K562 (cell line): ENCODE data around the gene ADGRB2. TPM values are rescaled to one million over a fixed set of nuclear protein-coding genes. Genes with fewer than 3 reads are reported as not detected.
A peak's percentile ranks its signal among the peaks of the same experiment; 100 is the strongest.

ENCODE experiments used
- ATF7 ChIP-seq: fragments of 450-650 bp; IDR thresholded peaks from 2 replicates; pipeline ENCODE4 v1.7.1; 2014; ENCODE audit warnings: mild to moderate bottlenecking, moderate library complexity
- BCLAF1 ChIP-seq, 2 experiments: fragments of 450-650 bp in 1 of 2; IDR thresholded peaks; 2 replicates each; pipeline ENCODE4 v1.6.1; 2011 to 2017; ENCODE audit warnings: low read depth in 2 of 2, antibody characterized with exemption in 1 of 2, borderline replicate concordance in 1 of 2, low read length in 1 of 2, mild to moderate bottlenecking in 1 of 2, mixed read lengths in 1 of 2; ENCODE audit not compliant: control insufficient read depth in 1 of 2
- ELF1 ChIP-seq: fragments of 200-800 bp; sonication (Bioruptor generic); IDR thresholded peaks from 2 replicates; pipeline ENCODE4 v1.6.1; 2016; ENCODE audit warnings: missing genetic modification characterization, missing compliant biosample characterization
- GMEB1 ChIP-seq: fragments of 250-450 bp; sonication (Bioruptor Pico); IDR thresholded peaks from 2 replicates; pipeline ENCODE4 v1.4.0; 2020; ENCODE audit warnings: mild to moderate bottlenecking
- HIVEP1 ChIP-seq: fragments of 250-450 bp; sonication (Bioruptor Pico); IDR thresholded peaks from 2 replicates; pipeline ENCODE4 v1.4.0; 2020; ENCODE audit warnings: mild to moderate bottlenecking
- LARP7 ChIP-seq: fragments of 450-650 bp; IDR thresholded peaks from 2 replicates; pipeline ENCODE4 v1.6.1; 2016
- PHB ChIP-seq: fragments of 250-450 bp; sonication (Bioruptor Pico); IDR thresholded peaks from 2 replicates; pipeline ENCODE4 v1.5.0; 2021
- ZKSCAN1 ChIP-seq: fragments of 150-350 bp; IDR thresholded peaks from 2 replicates; pipeline ENCODE4 v1.6.1; 2016; ENCODE audit warnings: low read depth, low read length
- ZNF143 ChIP-seq: sonication (generic); formaldehyde crosslinking; IDR thresholded peaks from 2 replicates; pipeline ENCODE4 v1.9.0; 2022; ENCODE audit warnings: mild to moderate bottlenecking, missing genetic modification reagents
- ZNF583 ChIP-seq: fragments of 250-450 bp; sonication (Bioruptor Pico); IDR thresholded peaks from 2 replicates; pipeline ENCODE4 v1.4.0; 2020
- polyA plus RNA-seq, 8 experiments: library from polyadenylated mRNA; depleted of rRNA in 4 of 8; stranded (reverse) in 5 of 8; unstranded in 3 of 8; fragments of >200 nt; fragmentation: Nextera tagmentation in 2 of 8; fragmentation: Illumina TruSeq in 1 of 8; extraction: Ambion mirVana in 2 of 8; extraction: Trizol in 1 of 8; gene quantifications; 2 replicates each; pipeline versions ENCODE4 v1.2.1 to v1.2.3, GENCODE V29; 2011 to 2014; ENCODE audit warnings: inconsistent platforms in 1 of 8, missing spikeins in 1 of 8
- total RNA-seq, 7 experiments: library from RNA; depleted of rRNA in 6 of 7; stranded (reverse); fragments of >200 nt in 6 of 7; fragmentation: Illumina TruSeq in 2 of 7; extraction: Trizol in 2 of 7; gene quantifications; 2 replicates each; pipeline versions ENCODE4 v1.2.1 to v1.2.3, GENCODE V29; 2011 to 2021; ENCODE audit warnings: low replicate concordance in 1 of 7
- TF ChIP-seq, protein P1 (sequence below), 3 experiments: IDR thresholded peaks in 2 of 3; conservative IDR thresholded peaks in 1 of 3; 2 replicates each; pipeline ENCODE4 v1.5.1; 2011 to 2012; ENCODE audit warnings: low read length in 3 of 3, mild to moderate bottlenecking in 3 of 3, control low read depth in 2 of 3, improper control_type of control experiment in 1 of 3, inconsistent platforms in 1 of 3, low read depth in 1 of 3, mixed read lengths in 1 of 3, moderate library complexity in 1 of 3; ENCODE audit not compliant: insufficient read depth in 2 of 3

The ADGRB2 gene
- total and polyA plus RNA-seq, 9 of the 15 experiments (the other 6 are each of a cell fraction or from before 2014, with no cell fraction given) = 0.04 to 0.23 (median 0.20) TPM; not detected in 2

DNA sequence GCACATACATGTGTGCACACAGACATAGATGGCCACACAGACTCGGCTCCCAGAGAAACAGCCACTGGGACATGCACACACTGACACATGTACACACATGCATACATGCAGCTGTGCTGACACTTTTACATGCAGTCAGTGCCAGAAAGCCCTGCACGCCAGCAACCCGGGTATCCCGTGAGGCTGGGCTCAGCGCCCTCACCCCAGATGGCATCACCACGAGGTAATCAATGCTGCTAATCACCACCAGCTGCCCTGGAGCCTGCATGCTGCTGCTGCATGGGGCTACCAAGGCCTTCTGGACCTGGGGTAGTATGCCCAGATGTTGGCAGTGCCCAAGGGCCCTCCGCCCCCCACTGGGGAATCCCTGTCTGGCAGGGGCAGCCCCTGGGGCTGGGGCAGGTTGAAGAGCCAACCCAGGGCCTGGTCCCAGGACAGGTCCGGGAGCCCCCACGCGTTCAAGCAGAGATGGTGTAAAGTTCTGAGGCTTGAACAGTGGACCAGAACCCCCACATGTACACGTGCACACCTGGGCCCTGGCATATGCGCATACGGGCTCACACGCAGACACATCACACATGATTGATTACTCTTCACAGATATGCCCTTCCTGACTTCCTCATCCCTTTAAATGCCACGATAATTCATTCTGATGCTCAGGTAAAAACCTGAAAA lies 57.6 kb downstream of the ADGRB2 start (continued):
- TF ChIP-seq GMEB1 (CRISPR knock-in tag) (no peak), ZKSCAN1 (no peak), PHB (CRISPR knock-in tag) (no peak), ZNF143 (CRISPR knock-in tag) (no peak), HIVEP1 (CRISPR knock-in tag) (no peak), BCLAF1 (IDR thresholded peaks at IDR 0.05; ENCODE audit: borderline replicate concordance in 1 of 2, control insufficient read depth in 1 of 2, low read depth in 2 of 2, low read length in 1 of 2) (no peak), ELF1 (no peak), ZNF583 (CRISPR knock-in tag) (no peak), LARP7 (no peak), ATF7 (no peak)
- TF ChIP-seq, protein P1, sequence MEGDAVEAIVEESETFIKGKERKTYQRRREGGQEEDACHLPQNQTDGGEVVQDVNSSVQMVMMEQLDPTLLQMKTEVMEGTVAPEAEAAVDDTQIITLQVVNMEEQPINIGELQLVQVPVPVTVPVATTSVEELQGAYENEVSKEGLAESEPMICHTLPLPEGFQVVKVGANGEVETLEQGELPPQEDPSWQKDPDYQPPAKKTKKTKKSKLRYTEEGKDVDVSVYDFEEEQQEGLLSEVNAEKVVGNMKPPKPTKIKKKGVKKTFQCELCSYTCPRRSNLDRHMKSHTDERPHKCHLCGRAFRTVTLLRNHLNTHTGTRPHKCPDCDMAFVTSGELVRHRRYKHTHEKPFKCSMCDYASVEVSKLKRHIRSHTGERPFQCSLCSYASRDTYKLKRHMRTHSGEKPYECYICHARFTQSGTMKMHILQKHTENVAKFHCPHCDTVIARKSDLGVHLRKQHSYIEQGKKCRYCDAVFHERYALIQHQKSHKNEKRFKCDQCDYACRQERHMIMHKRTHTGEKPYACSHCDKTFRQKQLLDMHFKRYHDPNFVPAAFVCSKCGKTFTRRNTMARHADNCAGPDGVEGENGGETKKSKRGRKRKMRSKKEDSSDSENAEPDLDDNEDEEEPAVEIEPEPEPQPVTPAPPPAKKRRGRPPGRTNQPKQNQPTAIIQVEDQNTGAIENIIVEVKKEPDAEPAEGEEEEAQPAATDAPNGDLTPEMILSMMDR (IDR thresholded peaks at IDR 0.05 in 2 of 3, conservative IDR thresholded peaks at IDR 0.05 in 1 of 3; ENCODE audit: insufficient read depth in 2 of 3, low read depth in 1 of 3, low read length in 3 of 3) = 0 out of 6 replicates have a peak, but pooled peaks of 1 of the 3 experiments have one; percentile 2
